ENCODE data around the gene SLC17A8. TPM values are rescaled to one million over a fixed set of nuclear protein-coding genes. Genes with fewer than 3 reads are reported as not detected.

The SLC17A8 gene
- polyA plus RNA-seq, 3 donors, result 0.24 to 0.53 (median 0.32) TPM

DNA sequence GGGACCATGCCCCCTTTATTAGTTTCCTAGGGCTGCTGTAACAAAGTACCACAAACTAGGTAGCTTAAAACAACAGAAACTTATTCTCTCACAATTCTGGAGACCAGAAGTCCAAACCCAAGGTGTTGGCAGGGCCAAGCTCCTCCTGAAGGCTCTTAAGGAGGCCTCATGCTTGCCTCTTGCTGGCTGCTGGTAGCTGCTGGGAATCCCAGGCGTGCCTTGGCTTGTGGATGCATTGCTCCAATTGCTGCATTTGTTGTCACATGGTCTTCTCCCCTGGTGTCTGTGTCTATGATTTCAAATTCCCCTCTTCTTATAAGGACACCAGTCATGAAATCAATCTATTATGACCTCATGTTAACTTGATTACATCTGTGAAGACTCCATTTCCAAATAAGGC, 11.2 kb downstream of the SLC17A8 start:
- DNase-seq (ENCODE audit: low read depth in 3 of 3, low spot score in 2 of 3), result no peak

DNA sequence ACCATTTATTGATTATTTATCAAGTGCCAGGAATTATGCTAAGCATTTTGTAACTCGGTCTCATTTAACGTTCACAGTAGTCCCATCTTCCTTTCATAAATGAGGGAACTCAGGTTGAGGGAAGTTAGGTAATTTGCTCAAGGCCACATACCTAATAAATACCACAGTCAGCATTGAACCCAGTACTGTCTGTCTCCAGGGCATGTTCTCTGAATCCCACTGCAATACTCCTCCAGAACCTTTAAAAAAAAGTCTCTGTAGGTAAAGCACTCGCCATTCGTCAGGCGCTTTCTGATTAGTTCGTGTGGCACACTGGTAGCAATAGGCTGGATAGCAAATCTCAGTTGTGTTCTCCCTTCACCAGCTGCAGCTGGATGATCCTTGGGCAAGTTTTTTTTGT, 14.3 kb downstream of the SLC17A8 start:
- DNase-seq (ENCODE audit: low read depth in 3 of 3, low spot score in 2 of 3), result no peak

GRCh38 chr12:100372853-100373640, 16.2 kb downstream of the SLC17A8 start:
- DNase-seq (ENCODE audit: low read depth in 3 of 3, low spot score in 2 of 3), result no peak

DNA sequence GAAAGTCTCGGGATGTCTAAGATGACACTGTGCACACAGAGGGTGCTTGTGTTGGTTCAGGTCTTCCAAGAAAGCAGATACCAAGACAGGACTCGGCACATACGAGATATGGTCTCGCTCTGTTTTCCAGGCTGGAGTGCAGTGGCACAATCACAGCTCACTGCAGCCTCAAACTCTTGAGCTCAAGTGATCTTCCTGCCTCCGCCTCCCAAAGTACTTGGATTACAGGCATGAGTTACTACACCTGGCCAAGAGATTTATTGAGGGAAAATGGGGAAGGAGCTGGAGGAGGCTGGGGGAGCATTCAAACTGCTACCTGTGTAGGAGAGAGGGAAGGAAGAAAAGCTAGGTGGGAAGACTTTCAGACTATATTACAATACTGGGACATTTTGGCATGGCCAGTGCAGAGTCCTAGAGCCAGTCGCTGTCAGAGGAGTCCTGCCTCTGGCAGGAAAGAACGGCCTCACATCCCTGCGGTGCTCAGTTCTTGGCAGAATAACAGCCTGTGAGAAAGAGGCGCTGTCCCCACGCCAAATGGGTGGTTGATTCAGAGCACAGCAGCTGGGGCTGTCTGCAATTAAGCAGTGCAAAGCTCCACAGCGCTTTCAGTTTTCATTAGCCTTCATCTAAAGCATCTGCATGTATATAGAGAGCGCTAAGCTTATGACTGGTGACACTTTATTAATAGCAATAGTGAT, 18.3 kb downstream of the SLC17A8 start:
- peak in 1 of 3 donors; percentile 12 for DNase-seq (ENCODE audit: low read depth in 3 of 3, low spot score in 2 of 3)

- no peak for DNase-seq (ENCODE audit: low read depth in 3 of 3, low spot score in 2 of 3)
These were observed 19.3 kb downstream of the SLC17A8 start for GRCh38 chr12:100376161-100376560.

GRCh38 chr12:100381379-100381778, 24.5 kb downstream of the SLC17A8 start:
- DNase-seq (ENCODE audit: low read depth in 3 of 3, low spot score in 2 of 3), result no peak

DNA sequence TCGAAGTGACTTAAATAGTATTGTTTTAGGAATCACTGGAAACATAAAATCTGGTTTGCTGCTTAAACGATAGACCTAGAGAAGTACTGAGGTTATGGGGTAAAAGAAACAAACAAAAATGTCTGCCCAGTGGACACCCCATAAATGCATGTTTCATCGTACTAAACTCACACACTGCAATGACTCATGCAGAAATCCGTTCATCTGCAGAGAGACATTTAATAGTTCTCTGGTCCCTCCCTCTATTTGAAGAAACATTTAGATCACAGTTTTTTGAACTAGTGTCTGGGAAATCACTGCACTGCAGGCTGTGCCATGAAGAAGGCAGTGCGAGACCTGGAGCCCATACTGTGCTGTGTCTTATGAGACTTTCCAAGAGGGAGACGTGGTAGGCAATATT, 25.5 kb downstream of the SLC17A8 start:
- DNase-seq (ENCODE audit: low read depth in 3 of 3, low spot score in 2 of 3), result no peak

DNA sequence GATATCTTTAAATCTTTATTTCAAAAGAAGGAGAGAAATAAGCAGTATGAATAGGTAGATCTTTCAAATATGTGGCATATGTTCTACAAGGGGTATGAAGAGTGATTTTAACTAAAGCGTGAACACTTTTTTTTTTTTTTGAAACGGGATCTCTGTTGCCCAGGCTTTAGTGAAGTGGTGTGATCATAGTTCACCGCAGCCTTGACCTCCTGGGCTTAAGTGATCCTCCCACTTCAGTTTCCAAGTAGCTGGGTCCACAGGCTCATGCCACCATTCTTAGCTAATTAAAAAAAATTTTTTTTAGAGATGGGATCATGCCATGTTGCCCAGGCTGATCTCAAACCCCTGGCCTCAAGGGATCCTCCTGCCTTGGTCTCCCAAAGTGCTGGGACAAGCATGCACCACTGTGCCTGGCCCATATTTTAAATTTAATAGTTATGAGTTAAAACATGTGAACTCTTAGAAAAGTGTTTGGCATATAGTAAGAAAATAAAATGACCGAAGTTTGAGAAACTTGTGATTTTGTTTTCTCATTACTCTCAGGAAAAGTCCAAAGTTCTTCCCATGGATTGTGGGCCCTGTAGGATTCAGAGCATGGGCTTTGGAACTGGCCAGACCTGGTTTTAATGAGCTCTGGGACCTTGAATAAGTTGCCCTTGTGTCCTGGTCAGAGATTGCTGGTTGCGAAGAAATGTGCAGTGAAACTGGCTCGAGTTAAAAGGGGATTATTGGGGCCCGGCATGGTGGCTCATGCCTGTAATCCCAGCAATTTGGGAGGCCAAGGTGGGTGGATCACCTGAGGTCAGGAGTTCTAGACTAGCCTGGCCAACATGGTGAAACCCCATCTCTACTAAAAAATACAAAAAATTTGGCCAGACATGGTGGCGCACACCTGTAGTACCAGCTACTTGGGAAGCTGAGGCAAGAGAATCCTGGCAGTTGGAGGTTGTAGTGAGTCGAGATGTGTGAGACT, 27.0 kb downstream of the SLC17A8 start:
- no peak for DNase-seq (ENCODE audit: low read depth in 3 of 3, low spot score in 2 of 3)

DNA sequence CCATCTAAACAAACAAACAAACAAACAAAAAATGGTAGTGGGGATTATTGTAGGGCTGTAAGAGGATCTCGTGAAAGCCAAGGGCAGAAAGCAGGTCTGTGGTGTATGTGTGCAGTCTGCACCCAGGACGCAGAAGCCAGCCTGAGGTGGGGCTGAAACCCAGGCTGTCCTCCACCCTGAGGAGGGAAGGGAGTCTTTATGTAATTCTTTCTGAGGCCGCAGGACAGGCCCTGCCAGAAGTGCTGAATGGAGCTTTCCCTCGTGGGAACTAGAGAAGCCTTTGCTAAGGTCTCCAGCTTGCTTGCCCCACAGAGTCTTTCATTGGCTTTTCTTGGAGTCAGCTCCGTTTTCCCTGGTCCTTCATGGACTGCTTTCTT, 27.7 kb downstream of the SLC17A8 start:
- no peak for DNase-seq (ENCODE audit: low read depth in 3 of 3, low spot score in 2 of 3)

- no peak for DNase-seq (ENCODE audit: low read depth in 3 of 3, low spot score in 2 of 3)
These were observed 31.5 kb downstream of the SLC17A8 start for GRCh38 chr12:100388382-100388781.

GRCh38 chr12:100391856-100392255, 35.0 kb downstream of the SLC17A8 start:
- no peak for DNase-seq (ENCODE audit: low read depth in 3 of 3, low spot score in 2 of 3)

GRCh38 chr12:100393200-100393599, 36.3 kb downstream of the SLC17A8 start:
- no peak for DNase-seq (ENCODE audit: low read depth in 3 of 3, low spot score in 2 of 3)

GRCh38 chr12:100395811-100396210, 38.9 kb downstream of the SLC17A8 start:
- no peak for DNase-seq (ENCODE audit: low read depth in 3 of 3, low spot score in 2 of 3)

DNA sequence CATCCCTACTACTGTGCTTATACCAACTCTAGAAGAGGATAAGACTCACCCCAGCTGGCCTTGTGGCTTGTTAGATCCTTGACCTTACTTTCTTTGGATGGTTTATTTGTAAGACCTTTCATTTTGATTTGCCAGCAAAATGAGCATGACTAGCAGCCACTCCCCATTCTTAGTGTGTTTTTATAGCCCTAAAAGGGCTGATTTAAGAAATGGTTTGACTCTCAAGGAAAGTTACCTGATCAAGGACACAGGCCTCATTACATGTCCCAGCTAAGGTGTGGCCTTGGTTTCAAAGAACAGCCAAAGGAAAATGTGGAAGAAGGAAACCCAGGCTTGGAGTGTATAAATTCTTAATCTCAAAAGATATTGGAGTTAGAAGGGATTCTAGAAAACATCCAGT, 41.4 kb downstream of the SLC17A8 start:
- DNase-seq (ENCODE audit: low read depth in 3 of 3, low spot score in 2 of 3), result no peak

- no peak for DNase-seq (ENCODE audit: low read depth in 3 of 3, low spot score in 2 of 3)
These were observed 42.2 kb downstream of the SLC17A8 start for GRCh38 chr12:100399095-100399494.

GRCh38 chr12:100401660-100402059, 44.8 kb downstream of the SLC17A8 start:
- DNase-seq (ENCODE audit: low read depth in 3 of 3, low spot score in 2 of 3), result no peak

DNA sequence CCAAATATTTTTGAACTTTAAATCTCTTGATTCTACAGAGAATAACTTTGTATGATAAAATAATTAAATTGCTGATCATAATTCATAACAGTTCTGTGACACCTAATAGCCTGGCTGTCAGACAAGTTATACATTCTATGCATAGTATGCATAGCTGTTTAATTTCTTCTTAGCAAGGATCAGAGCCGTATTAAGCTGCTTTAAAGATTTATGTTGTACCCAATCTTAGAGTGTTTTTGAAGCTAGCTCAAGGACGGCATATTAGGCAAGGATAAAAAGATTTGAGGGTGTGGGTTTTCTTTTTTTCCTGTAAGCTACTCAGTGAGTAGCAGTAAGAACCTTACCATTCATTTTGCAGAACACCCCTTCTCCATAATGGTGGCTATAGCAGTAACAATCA, 45.9 kb downstream of the SLC17A8 start:
- DNase-seq (ENCODE audit: low read depth in 3 of 3, low spot score in 2 of 3), result no peak

DNA sequence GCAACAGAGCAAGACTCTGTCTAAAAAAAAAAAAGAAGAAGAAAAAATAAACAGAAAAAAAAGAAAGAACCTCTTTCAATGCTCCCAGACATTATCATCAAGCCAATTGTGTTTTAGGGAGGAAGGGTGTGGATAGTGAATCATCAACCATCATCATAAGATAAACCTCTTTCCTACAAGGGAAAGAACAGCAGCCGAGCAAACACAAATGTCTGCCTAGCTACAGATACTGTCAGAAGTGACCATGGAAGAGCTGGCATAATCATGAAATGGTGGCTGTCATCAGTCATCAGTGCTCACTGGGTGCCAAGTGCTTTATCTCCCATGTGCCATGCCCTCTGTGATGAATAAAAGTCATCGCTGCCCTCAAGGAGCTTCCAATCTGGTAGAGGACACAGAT, 46.6 kb downstream of the SLC17A8 start:
- no peak for DNase-seq (ENCODE audit: low read depth in 3 of 3, low spot score in 2 of 3)

- DNase-seq (ENCODE audit: low read depth in 3 of 3, low spot score in 2 of 3), result peak in 2 of 3 donors; percentile 1 to 10
These were observed 48.0 kb downstream of the SLC17A8 start for GRCh38 chr12:100404769-100405407.

DNA sequence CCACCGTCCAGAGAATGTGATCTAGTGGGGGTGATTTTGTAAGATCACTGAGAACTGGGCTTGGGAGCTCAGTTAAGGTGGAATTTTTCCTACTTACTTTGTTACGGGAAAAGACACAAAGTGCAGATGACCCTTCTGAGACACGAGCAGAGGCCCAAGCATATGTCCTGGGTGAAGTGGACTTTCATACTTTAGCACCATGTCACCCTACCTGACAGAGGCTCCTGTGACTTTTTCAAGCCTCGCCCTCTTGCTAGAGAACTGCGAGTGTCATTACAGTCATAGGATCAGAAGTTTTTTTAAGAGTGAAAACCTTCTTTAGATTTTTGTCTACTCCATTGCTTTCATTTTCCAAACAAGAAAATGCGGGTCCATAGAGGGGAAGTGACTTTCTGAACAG, 56.1 kb downstream of the SLC17A8 start:
- no peak for DNase-seq (ENCODE audit: low read depth in 3 of 3, low spot score in 2 of 3)

DNA sequence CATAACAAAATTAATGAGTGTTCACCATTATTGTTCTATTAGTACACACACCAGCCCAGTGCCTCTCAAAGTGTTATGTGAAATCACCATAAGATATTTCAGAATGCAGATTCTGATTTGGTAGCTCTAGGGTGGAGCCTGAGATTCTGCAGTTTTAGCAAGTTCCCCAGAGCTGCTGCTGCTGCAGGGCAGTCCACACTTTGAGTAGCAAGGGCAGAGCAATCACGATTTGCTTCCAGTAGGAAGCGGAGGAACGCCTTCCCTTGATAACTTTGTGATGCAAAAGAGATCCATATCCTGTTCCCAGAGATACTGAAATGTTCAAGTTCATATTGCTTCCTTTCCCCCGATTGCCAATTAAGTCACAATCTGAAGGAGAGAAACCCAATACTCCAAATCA, 57.9 kb downstream of the SLC17A8 start:
- DNase-seq (ENCODE audit: low read depth in 3 of 3, low spot score in 2 of 3), result no peak

Measured in right renal cortex interstitium (tissue), 3 donors.